NCI-H2196 treated with DMSO at 0.1 percent for 48 hours (cell line): Measurements from ENCODE around the gene PIP5K1B.

ENCODE experiments used
- DNase-seq: peaks from one replicate; lab custom pipeline; 2025; ENCODE audit not compliant: unreplicated experiment; lab: John Stamatoyannopoulos, UW

PIP5K1B gene

GRCh38 chr9:68733021-68733405 is 28.0 kb downstream of the PIP5K1B start:
- DNase-seq, result no peak

GRCh38 chr9:68738358-68738757 is 33.3 kb downstream of the PIP5K1B start:
- DNase-seq, result no peak

GRCh38 chr9:68739621-68740174 is 34.7 kb downstream of the PIP5K1B start:
- no peak for DNase-seq

- DNase-seq, result no peak
Observed at GRCh38 chr9:68740561-68740960, 35.5 kb downstream of the PIP5K1B start.

GRCh38 chr9:68741234-68741633 is 36.2 kb downstream of the PIP5K1B start:
- DNase-seq, result no peak

- no peak for DNase-seq
Observed at GRCh38 chr9:68741704-68742332, 36.8 kb downstream of the PIP5K1B start.

- DNase-seq, result no peak
Observed at GRCh38 chr9:68742333-68742730, 37.3 kb downstream of the PIP5K1B start.

- DNase-seq, result no peak
Observed at GRCh38 chr9:68744426-68744825, 39.4 kb downstream of the PIP5K1B start.

- no peak for DNase-seq
Observed at GRCh38 chr9:68746525-68746924, 41.5 kb downstream of the PIP5K1B start.

- DNase-seq, result no peak
Observed at GRCh38 chr9:68747043-68747533, 42.0 kb downstream of the PIP5K1B start.

GRCh38 chr9:68749135-68749534 is 44.1 kb downstream of the PIP5K1B start:
- DNase-seq, result no peak

- DNase-seq, result no peak
Observed at GRCh38 chr9:68749579-68750159, 44.6 kb downstream of the PIP5K1B start.

GRCh38 chr9:68750255-68750654 is 45.2 kb downstream of the PIP5K1B start:
- no peak for DNase-seq

GRCh38 chr9:68750786-68751185 is 45.7 kb downstream of the PIP5K1B start:
- DNase-seq, result no peak

GRCh38 chr9:68751556-68751955 is 46.5 kb downstream of the PIP5K1B start:
- DNase-seq, result no peak

GRCh38 chr9:68755051-68755450 is 50.0 kb downstream of the PIP5K1B start:
- no peak for DNase-seq

GRCh38 chr9:68755752-68756151 is 50.7 kb downstream of the PIP5K1B start:
- no peak for DNase-seq

- DNase-seq, result no peak
Observed at GRCh38 chr9:68759981-68760673, 55.1 kb downstream of the PIP5K1B start.

GRCh38 chr9:68760674-68761333 is 55.8 kb downstream of the PIP5K1B start:
- DNase-seq, result no peak

- no peak for DNase-seq
Observed at GRCh38 chr9:68762570-68762969, 57.5 kb downstream of the PIP5K1B start.

- no peak for DNase-seq
Observed at GRCh38 chr9:68763104-68763503, 58.1 kb downstream of the PIP5K1B start.
